ENCODE data around the gene ADGRL4. TPM values are rescaled to one million over a fixed set of nuclear protein-coding genes. Genes with fewer than 3 reads are reported as not detected.

Gene ADGRL4
- total and polyA plus RNA-seq, 2 of the 13 experiments (the other 11 are each of a cell fraction or from before 2014, with no cell fraction given): not detected

DNA sequence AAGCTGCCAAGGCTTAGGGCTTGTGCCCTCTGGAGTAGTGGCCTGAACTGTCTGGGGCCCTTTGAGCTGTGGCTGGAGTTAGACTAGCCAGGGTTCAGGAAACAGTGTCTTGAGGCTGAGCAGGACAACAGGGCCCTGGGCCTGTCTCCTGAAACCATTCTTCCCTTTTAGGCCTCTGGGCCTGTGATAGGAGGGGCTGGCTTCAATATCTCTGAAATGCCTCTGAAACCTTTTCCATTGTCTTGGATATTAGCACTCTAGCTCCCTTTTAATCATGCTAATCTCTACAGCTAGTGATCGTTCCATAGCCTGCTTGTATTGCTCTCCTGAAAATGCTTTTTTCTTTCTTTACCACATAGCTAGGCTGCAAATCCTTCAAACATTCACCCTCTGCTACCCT is 135.3 kb downstream of the ADGRL4 start (continued):
- TF ChIP-seq FOXM1 (CRISPR knock-in tag; IDR thresholded peaks at IDR 0.05) (no peak), SRY (CRISPR knock-in tag; IDR thresholded peaks at IDR 0.05) (no peak), ZFP62 (CRISPR knock-in tag; IDR thresholded peaks at IDR 0.05) (no peak), ZNF775 (CRISPR knock-in tag; IDR thresholded peaks at IDR 0.05; ENCODE audit: borderline replicate concordance) (no peak), KLF6 (CRISPR knock-in tag; IDR thresholded peaks at IDR 0.05) (no peak)
- TF ChIP-seq, protein P1, sequence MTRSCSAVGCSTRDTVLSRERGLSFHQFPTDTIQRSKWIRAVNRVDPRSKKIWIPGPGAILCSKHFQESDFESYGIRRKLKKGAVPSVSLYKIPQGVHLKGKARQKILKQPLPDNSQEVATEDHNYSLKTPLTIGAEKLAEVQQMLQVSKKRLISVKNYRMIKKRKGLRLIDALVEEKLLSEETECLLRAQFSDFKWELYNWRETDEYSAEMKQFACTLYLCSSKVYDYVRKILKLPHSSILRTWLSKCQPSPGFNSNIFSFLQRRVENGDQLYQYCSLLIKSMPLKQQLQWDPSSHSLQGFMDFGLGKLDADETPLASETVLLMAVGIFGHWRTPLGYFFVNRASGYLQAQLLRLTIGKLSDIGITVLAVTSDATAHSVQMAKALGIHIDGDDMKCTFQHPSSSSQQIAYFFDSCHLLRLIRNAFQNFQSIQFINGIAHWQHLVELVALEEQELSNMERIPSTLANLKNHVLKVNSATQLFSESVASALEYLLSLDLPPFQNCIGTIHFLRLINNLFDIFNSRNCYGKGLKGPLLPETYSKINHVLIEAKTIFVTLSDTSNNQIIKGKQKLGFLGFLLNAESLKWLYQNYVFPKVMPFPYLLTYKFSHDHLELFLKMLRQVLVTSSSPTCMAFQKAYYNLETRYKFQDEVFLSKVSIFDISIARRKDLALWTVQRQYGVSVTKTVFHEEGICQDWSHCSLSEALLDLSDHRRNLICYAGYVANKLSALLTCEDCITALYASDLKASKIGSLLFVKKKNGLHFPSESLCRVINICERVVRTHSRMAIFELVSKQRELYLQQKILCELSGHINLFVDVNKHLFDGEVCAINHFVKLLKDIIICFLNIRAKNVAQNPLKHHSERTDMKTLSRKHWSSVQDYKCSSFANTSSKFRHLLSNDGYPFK (CRISPR knock-in tag; IDR thresholded peaks at IDR 0.05; ENCODE audit: borderline replicate concordance): no peak

DNA sequence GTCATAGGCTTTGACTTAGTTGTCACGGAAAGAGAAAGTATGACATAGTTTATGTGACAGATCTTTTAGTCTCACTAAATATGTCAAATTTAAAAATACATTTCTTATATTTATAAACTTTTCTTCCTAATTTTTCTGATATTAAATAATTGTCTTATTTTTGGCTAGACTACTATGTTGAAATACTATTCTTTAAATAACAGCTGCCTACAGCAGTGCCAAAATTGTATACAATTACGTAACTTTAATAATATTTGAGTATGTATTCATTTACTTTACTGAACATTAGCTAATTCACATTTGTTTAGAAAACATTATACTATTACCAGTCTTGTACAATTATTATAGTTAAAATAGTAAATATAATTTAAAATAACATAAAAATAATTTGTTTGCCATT is 137.4 kb downstream of the ADGRL4 start:
- intact Hi-C loops (cut with micrococcal nuclease; ENCODE audit: unreplicated experiment): no loop called here
- Histone ChIP-seq H3K79me2 (ENCODE audit: insufficient read depth, low read length) (no peaks in the 10 kb centered on the region), H3K4me3 (replicated peaks in 1 of 3; ENCODE audit: insufficient read depth in 1 of 3, low read depth in 2 of 3, low read length in 3 of 3) (no peak overlapping the region), H3K9me3 (ENCODE audit: low read length) (peaks cover 60% of the 10 kb centered on the region), H3K27me3 (ENCODE audit: control insufficient read depth in 1 of 2, insufficient read depth in 2 of 2, low read length in 2 of 2) (no peaks in the 10 kb centered on the region), H3K4me2 (ENCODE audit: low read depth, low read length) (no peak overlapping the region), H3K27ac (ENCODE audit: extremely low read length, insufficient read depth, low read length) (no peak overlapping the region), H3K4me1 (ENCODE audit: insufficient read depth, low read length) (no peaks in the 10 kb centered on the region), H2AFZ (ENCODE audit: low read length) (no peak overlapping the region), H3K9ac (ENCODE audit: insufficient read depth, low read depth, low read length) (no peak overlapping the region), H3K36me3 (replicated peaks in 1 of 2; ENCODE audit: control insufficient read depth in 1 of 2, insufficient read depth in 2 of 2, low read length in 2 of 2) (no peaks in the 10 kb centered on the region), H4K20me1 (ENCODE audit: insufficient read depth, low read length) (no peaks in the 10 kb centered on the region)
- WGBS (ENCODE audit: low lambda C conversion rate): 2% methylated on average over 2 of the region's 2 CpGs
- ChIA-PET POLR2A (no interaction called here), CTCF (ENCODE audit: low intra/inter-chr PET ratio, low total read pairs) (no interaction called here)
- in situ Hi-C loops (cut with HindIII; ENCODE audit: extremely low pct_ligation_motif_present, low pct_unique_long_range_greater_than_20kb): no loop called here
- BruUV-seq (replicated peaks): no TSS peak
- FAIRE-seq: no peak
- ATAC-seq: no peak
- DNase-seq (ENCODE audit: low spot score): no peak
- TF ChIP-seq, protein P2, sequence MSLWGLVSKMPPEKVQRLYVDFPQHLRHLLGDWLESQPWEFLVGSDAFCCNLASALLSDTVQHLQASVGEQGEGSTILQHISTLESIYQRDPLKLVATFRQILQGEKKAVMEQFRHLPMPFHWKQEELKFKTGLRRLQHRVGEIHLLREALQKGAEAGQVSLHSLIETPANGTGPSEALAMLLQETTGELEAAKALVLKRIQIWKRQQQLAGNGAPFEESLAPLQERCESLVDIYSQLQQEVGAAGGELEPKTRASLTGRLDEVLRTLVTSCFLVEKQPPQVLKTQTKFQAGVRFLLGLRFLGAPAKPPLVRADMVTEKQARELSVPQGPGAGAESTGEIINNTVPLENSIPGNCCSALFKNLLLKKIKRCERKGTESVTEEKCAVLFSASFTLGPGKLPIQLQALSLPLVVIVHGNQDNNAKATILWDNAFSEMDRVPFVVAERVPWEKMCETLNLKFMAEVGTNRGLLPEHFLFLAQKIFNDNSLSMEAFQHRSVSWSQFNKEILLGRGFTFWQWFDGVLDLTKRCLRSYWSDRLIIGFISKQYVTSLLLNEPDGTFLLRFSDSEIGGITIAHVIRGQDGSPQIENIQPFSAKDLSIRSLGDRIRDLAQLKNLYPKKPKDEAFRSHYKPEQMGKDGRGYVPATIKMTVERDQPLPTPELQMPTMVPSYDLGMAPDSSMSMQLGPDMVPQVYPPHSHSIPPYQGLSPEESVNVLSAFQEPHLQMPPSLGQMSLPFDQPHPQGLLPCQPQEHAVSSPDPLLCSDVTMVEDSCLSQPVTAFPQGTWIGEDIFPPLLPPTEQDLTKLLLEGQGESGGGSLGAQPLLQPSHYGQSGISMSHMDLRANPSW (CRISPR knock-in tag; IDR thresholded peaks at IDR 0.05; ENCODE audit: borderline replicate concordance): no peak
- TF ChIP-seq ZNF207 (IDR thresholded peaks at IDR 0.05; ENCODE audit: borderline replicate concordance) (no peak), GATA4 (IDR thresholded peaks at IDR 0.05; ENCODE audit: borderline replicate concordance, low read depth) (no peak), ZFP36L2 (CRISPR knock-in tag; IDR thresholded peaks at IDR 0.05) (no peak), REXO4 (CRISPR knock-in tag; IDR thresholded peaks at IDR 0.05; ENCODE audit: borderline replicate concordance) (no peak), ZNF138 (CRISPR knock-in tag; IDR thresholded peaks at IDR 0.05; ENCODE audit: low read depth) (no peak), NCOA2 (CRISPR knock-in tag; IDR thresholded peaks at IDR 0.05) (no peak), ISX (CRISPR knock-in tag; conservative IDR thresholded peaks at IDR 0.05) (no peak), MYC (CRISPR knock-in tag; IDR thresholded peaks at IDR 0.05; ENCODE audit: borderline replicate concordance) (no peak), YEATS4 (CRISPR knock-in tag; IDR thresholded peaks at IDR 0.05; ENCODE audit: borderline replicate concordance) (no peak), DR1 (CRISPR knock-in tag; IDR thresholded peaks at IDR 0.05) (no peak)
- TF ChIP-seq, protein P3, sequence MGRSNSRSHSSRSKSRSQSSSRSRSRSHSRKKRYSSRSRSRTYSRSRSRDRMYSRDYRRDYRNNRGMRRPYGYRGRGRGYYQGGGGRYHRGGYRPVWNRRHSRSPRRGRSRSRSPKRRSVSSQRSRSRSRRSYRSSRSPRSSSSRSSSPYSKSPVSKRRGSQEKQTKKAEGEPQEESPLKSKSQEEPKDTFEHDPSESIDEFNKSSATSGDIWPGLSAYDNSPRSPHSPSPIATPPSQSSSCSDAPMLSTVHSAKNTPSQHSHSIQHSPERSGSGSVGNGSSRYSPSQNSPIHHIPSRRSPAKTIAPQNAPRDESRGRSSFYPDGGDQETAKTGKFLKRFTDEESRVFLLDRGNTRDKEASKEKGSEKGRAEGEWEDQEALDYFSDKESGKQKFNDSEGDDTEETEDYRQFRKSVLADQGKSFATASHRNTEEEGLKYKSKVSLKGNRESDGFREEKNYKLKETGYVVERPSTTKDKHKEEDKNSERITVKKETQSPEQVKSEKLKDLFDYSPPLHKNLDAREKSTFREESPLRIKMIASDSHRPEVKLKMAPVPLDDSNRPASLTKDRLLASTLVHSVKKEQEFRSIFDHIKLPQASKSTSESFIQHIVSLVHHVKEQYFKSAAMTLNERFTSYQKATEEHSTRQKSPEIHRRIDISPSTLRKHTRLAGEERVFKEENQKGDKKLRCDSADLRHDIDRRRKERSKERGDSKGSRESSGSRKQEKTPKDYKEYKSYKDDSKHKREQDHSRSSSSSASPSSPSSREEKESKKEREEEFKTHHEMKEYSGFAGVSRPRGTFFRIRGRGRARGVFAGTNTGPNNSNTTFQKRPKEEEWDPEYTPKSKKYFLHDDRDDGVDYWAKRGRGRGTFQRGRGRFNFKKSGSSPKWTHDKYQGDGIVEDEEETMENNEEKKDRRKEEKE (IDR thresholded peaks at IDR 0.05): no peak
